B cell (primary cell): ENCODE data around the gene FOXF1. TPM values are rescaled to one million over a fixed set of nuclear protein-coding genes. Genes with fewer than 3 reads are reported as not detected.

Experiments used
- ATAC-seq: fragments of 200-7000 bp; cut with Tn5 transposase; one replicate; pipeline ENCODE4 v1.10.0; 2021; ENCODE audit warnings: low read depth, mild to moderate bottlenecking, moderate number of reproducible peaks, moderate library complexity
- CTCF ChIA-PET: fragments of 350-600 bp; sonication (Branson Sonifier 250); formaldehyde crosslinking; loops from one replicate; lab custom pipeline; 2021; ENCODE audit warnings: antibody characterized with exemption, inconsistent platforms; lab: Charles Lee
- POLR2A ChIA-PET: fragments of 350-600 bp; sonication (Branson Sonifier 250); formaldehyde crosslinking; loops from one replicate; lab custom pipeline; 2021; ENCODE audit warnings: antibody characterized with exemption; lab: Charles Lee
- DNase-seq: peaks from one replicate; pipeline ENCODE4 v3.0.0; 2013
- H2AFZ ChIP-seq: 2 replicates; pipeline ENCODE4 v1.6.1; 2012; ENCODE audit warnings: mild to moderate bottlenecking, low read depth, low read length; ENCODE audit not compliant: insufficient read depth, poor library complexity, severe bottlenecking
- H3K27ac ChIP-seq, 2 donors: 1 replicate in 1 of 2; 2 replicates in 1 of 2; pipeline ENCODE4 v1.5.1; 2012 to 2013; ENCODE audit warnings: low read length in 2 of 2, mild to moderate bottlenecking in 2 of 2, moderate library complexity in 1 of 2
- H3K27me3 ChIP-seq, 4 experiments: fragments of 200-600 bp in 1 of 4; sonication (generic) in 1 of 4; replicated peaks in 1 of 4; 1 replicate in 2 of 4; 2 replicates in 2 of 4; pipeline versions ENCODE4 v1.6.1 to v1.7.0; 2013 to 2016; ENCODE audit warnings: low read length in 3 of 4, mild to moderate bottlenecking in 2 of 4, mixed read lengths in 1 of 4, moderate library complexity in 1 of 4; ENCODE audit not compliant: insufficient read depth in 4 of 4, control insufficient read depth in 3 of 4; ENCODE audit errors: control extremely low read depth in 1 of 4
- H3K36me3 ChIP-seq, 2 experiments: replicated peaks in 1 of 2; 1 replicate in 1 of 2; 2 replicates in 1 of 2; pipeline versions ENCODE4 v1.6.1 to v1.7.1; 2013; ENCODE audit warnings: low read length in 1 of 2; ENCODE audit not compliant: insufficient read depth in 2 of 2, control insufficient read depth in 1 of 2; ENCODE audit errors: control extremely low read depth in 1 of 2, extremely low read depth in 1 of 2
- H3K4me1 ChIP-seq, 2 donors: fragments of 200-600 bp in 1 of 2; sonication (generic) in 1 of 2; 1 replicate in 1 of 2; 2 replicates in 1 of 2; pipeline versions ENCODE4 v1.5.1 to v1.6.1; 2013 to 2017; ENCODE audit warnings: low read length in 2 of 2; ENCODE audit not compliant: control insufficient read depth in 2 of 2, insufficient read depth in 2 of 2
- H3K4me2 ChIP-seq: replicated peaks from 2 replicates; pipeline ENCODE3; 2012; ENCODE audit warnings: mild to moderate bottlenecking, low read depth, low read length; ENCODE audit not compliant: poor library complexity, severe bottlenecking
- H3K4me3 ChIP-seq, 5 experiments: fragments of 200-600 bp in 1 of 5; sonication (generic) in 1 of 5; 1 replicate in 3 of 5; 2 replicates in 2 of 5; pipeline versions ENCODE4 v1.5.1 to v1.7.0; 2011 to 2016; ENCODE audit warnings: low read length in 4 of 5, mild to moderate bottlenecking in 4 of 5, low read depth in 2 of 5, control low read depth in 1 of 5, moderate library complexity in 1 of 5; ENCODE audit not compliant: insufficient read depth in 1 of 5; ENCODE audit errors: control extremely low read depth in 1 of 5, extremely low read depth in 1 of 5
- H3K79me2 ChIP-seq: fragments of 200-600 bp; sonication (generic); one replicate; pipeline ENCODE4 v1.6.0; 2016; ENCODE audit warnings: low read length; ENCODE audit not compliant: control insufficient read depth, insufficient read depth
- H3K9ac ChIP-seq: fragments of 200-600 bp; sonication (generic); 2 replicates; pipeline ENCODE4 v1.6.1; 2017; ENCODE audit warnings: mild to moderate bottlenecking, low read length, moderate library complexity
- H3K9me3 ChIP-seq, 3 donors: one replicate each; pipeline versions ENCODE4 v1.6.1 to v1.7.1; 2013; ENCODE audit warnings: low read length in 2 of 3; ENCODE audit not compliant: control insufficient read depth in 2 of 3, insufficient read depth in 1 of 3; ENCODE audit errors: control extremely low read depth in 1 of 3
- H4K20me1 ChIP-seq: 2 replicates; pipeline ENCODE4 v1.6.0; 2012; ENCODE audit warnings: mild to moderate bottlenecking, low read length; ENCODE audit not compliant: insufficient read depth, control insufficient read depth, poor library complexity, severe bottlenecking
- H3K27ac Mint-ChIP-seq: one replicate; pipeline ENCODE4 v1.8.0; 2021; ENCODE audit warnings: mixed read lengths
- H3K27me3 Mint-ChIP-seq: one replicate; pipeline ENCODE4 v1.8.0; 2021; ENCODE audit warnings: mixed read lengths
- H3K4me1 Mint-ChIP-seq: one replicate; pipeline ENCODE4 v1.8.0; 2021; ENCODE audit warnings: mixed read lengths
- H3K4me3 Mint-ChIP-seq: one replicate; pipeline ENCODE4 v1.8.0; 2021; ENCODE audit warnings: mixed read lengths
- H3K9me3 Mint-ChIP-seq: one replicate; pipeline ENCODE4 v1.8.0; 2022; ENCODE audit warnings: mixed read lengths; ENCODE audit not compliant: insufficient read depth
- CTCF ChIP-seq: fragments of 200-600 bp; IDR thresholded peaks from one replicate; pipeline ENCODE4 v1.8.0; 2022; ENCODE audit warnings: antibody characterized with exemption, mild to moderate bottlenecking
- EZH2 ChIP-seq: IDR thresholded peaks from 2 replicates; pipeline ENCODE4 v1.6.1; 2012; ENCODE audit warnings: borderline replicate concordance, low read depth, mild to moderate bottlenecking, moderate library complexity, low read length; ENCODE audit not compliant: insufficient read depth, poor library complexity, severe bottlenecking
- WGBS: methylation state at CpG from one replicate; pipeline ENCODE4 v1.1.5; 2013; ENCODE audit warnings: missing lambda C conversion rate; ENCODE audit not compliant: insufficient coverage; 5-methylcytosine and 5-hydroxymethylcytosine counted together
- intact Hi-C: fragments of 100-400 bp; cut with micrococcal nuclease; formaldehyde crosslinking; loops from one replicate; pipeline ENCODE4 v1.10.0; 2022
- polyA plus RNA-seq: library from polyadenylated mRNA; depleted of rRNA; stranded (reverse); fragments of >200 nt; gene quantifications from 2 replicates; pipeline ENCODE4 v1.2.3, GENCODE V29; 2012
- total RNA-seq, 2 donors: library from RNA; stranded (reverse); fragments of 120-200 nt in 1 of 2; gene quantifications; 1 replicate in 1 of 2; 2 replicates in 1 of 2; pipeline versions ENCODE4 v1.2.3 to v1.2.4, GENCODE V29; 2013 to 2022

The FOXF1 gene
- total and polyA plus RNA-seq, 2 donors (not counting 1 experiment from before 2014, with no cell fraction given): not detected

- no peak for TF ChIP-seq EZH2
- no peak for TF ChIP-seq CTCF
- Histone ChIP-seq H3K9ac (no peak overlapping the region), H3K36me3 (peaks cover 0 to under 1% of the 10 kb centered on the region in 2 experiments), H2AFZ (peak overlapping the region; percentile 26), H3K4me1 (peaks cover 6 to 16% of the 10 kb centered on the region in 2 donors), H3K79me2 (peaks cover 6% of the 10 kb centered on the region), H3K4me3 (no peak overlapping the region), H3K4me2 (no peak overlapping the region), H3K9me3 (no peaks in the 10 kb centered on the region), H3K27me3 (peaks cover 0 to 18% (median 3%) of the 10 kb centered on the region in 4 experiments), H4K20me1 (no peaks in the 10 kb centered on the region), H3K27ac (no peak overlapping the region)
- WGBS: 88% methylated on average over 4 of the region's 5 CpGs
- DNase-seq (no peak), ATAC-seq (no peak)
- Mint-ChIP-seq H3K27ac (no peak overlapping the region), H3K4me1 (peaks cover 16% of the 10 kb centered on the region), H3K4me3 (peak overlapping the region; percentile 95), H3K27me3 (peaks cover 6% of the 10 kb centered on the region), H3K9me3 (no peaks in the 10 kb centered on the region)
- intact Hi-C loops: loop anchor here (10.0 kb wide), 1 partner anchor 828 kb away; the partner anchor contains the start of gene FBXO31
- ChIA-PET CTCF (interaction anchor here (0.7 to 1.5 kb wide), 2 partner anchors 13 to 1079 kb away, joined by 3 read pairs; no protein-coding TSS in a partner anchor), POLR2A (no interaction called here)
Measured at GRCh38 chr16:86556576-86556975, 46.2 kb downstream of the FOXF1 start.

GRCh38 chr16:86557587-86557986 is 47.3 kb downstream of the FOXF1 start:
- Histone ChIP-seq H3K4me3 (no peak overlapping the region), H3K4me2 (no peak overlapping the region), H2AFZ (no peak overlapping the region), H3K9ac (no peak overlapping the region), H3K79me2 (peaks cover 6% of the 10 kb centered on the region), H3K9me3 (no peaks in the 10 kb centered on the region), H3K4me1 (peaks cover 6 to 16% of the 10 kb centered on the region in 2 donors), H3K27me3 (peaks cover 0 to 18% (median 3%) of the 10 kb centered on the region in 4 experiments), H3K27ac (no peak overlapping the region), H3K36me3 (no peaks in the 10 kb centered on the region), H4K20me1 (no peaks in the 10 kb centered on the region)
- DNase-seq: no peak
- Mint-ChIP-seq H3K4me3 (no peak overlapping the region), H3K27ac (no peak overlapping the region), H3K27me3 (peaks cover 14% of the 10 kb centered on the region), H3K4me1 (peaks cover 15% of the 10 kb centered on the region), H3K9me3 (no peaks in the 10 kb centered on the region)
- POLR2A ChIA-PET: no interaction called here
- CTCF ChIA-PET: interaction anchor here (1.5 kb wide), 1 partner anchor 1078 kb away, joined by 3 read pairs; no protein-coding TSS in a partner anchor
- no peak for TF ChIP-seq CTCF
- no peak for TF ChIP-seq EZH2
- intact Hi-C loops: loop anchor here (10.0 kb wide), 1 partner anchor 827 kb away; the partner anchor contains the start of gene FBXO31
- no CpG with 5 or more reads among the region's 4 CpGs for WGBS
- ATAC-seq: no peak
